ENCODE measurements around the gene RBM33.
A peak's percentile ranks its signal among the peaks of the same experiment; 100 is the strongest.

Gene RBM33

DNA sequence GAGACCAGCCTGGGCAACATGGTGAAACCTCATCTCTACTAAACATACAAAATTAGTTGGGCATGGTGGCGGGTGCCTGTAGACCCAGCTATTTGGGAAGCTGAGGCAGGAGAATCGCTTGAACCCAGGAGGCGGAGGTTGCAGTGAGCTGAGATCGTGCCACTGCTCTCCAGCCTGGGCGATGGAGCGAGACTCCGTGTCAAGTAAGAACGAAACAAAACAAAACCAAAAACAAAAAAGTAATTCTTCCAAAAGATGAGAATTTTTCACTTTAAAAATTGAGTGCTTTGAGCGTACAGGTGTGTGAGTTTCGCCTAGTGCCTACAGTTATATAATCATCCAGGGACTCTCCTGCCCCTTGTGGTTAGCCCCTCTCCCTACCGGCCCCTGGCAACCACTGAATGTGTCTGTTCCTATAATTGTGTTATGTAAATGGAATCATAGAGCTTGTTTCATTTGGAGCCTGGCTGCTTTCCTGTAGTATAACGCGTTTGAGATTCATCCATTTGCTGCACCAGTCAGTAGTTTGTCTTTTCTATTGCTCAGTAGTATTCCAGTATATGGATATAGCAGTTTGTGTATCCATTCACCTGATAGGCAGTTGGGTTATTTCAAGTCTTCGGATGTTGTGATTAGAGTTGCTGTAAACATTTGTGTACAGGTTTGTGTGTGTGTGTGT, 80.0 kb downstream of the RBM33 start:
- peak; percentile 55 for DNase-seq (ENCODE audit: low spot score)

- DNase-seq (ENCODE audit: low spot score): no peak
Measured at GRCh38 chr7:155725006-155725355, 80.5 kb downstream of the RBM33 start.

GRCh38 chr7:155727616-155728015, 83.2 kb downstream of the RBM33 start:
- DNase-seq (ENCODE audit: low spot score): no peak

DNA sequence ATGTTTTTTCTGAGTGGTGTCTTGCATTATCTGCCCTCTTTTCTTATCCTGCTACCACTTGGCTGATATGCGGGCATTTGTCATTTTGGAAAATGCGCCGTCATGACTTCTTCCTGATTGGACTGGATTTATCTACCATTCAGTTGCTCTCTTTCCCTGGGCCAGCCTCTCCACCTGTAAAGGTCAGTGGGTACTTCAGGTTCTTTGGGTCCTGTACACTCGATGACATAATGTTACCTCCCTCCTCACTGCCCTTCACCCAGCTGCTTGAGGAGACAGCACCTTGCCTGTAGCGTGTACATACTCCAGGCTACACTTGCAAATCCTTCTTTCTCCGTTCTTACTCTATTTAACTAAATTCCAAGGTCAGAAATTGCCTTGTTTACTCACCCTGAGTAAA, 83.7 kb downstream of the RBM33 start:
- DNase-seq (ENCODE audit: low spot score): no peak

GRCh38 chr7:155729847-155730246, 85.4 kb downstream of the RBM33 start:
- no peak for DNase-seq (ENCODE audit: low spot score)

DNA sequence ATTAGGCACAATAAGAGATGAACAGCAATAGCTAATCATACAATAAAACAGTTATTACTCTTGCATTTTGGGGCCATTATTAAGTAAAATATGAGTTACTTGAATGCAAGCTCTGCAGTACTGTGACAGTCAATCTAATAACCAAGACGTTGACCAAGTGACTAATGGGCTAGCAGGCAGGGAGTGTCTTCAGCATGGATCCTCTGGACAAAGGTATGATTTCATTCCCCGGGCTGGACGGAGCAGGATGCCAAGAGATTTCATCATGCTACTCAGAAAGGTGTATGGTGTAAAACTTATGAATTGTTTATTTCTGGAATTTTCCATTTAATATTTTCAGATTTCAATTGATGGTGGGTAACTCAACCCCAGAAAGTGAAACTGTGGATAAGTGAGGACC, 86.9 kb downstream of the RBM33 start:
- DNase-seq (ENCODE audit: low spot score): no peak

DNA sequence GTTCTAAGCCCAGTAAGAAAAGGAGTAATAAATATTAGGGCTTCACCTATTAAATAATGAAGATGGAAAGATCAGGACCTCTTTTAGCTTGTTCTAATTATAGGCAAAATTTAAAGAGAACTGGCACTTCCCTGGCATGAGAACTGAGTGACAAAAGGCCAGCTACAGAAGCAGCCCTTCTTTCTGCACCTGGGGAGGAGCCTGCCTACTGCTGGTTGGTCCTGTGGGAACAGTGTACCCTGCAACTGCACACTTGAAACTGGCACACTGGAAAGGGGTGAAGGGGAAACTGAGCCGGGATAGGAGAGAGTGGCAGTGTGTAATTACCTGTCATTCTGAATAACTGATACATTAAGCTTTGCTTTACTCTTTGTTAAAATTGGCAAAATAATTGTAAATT, 87.4 kb downstream of the RBM33 start:
- DNase-seq (ENCODE audit: low spot score): no peak

- DNase-seq (ENCODE audit: low spot score): no peak
Measured at GRCh38 chr7:155732286-155732685, 87.8 kb downstream of the RBM33 start.

DNA sequence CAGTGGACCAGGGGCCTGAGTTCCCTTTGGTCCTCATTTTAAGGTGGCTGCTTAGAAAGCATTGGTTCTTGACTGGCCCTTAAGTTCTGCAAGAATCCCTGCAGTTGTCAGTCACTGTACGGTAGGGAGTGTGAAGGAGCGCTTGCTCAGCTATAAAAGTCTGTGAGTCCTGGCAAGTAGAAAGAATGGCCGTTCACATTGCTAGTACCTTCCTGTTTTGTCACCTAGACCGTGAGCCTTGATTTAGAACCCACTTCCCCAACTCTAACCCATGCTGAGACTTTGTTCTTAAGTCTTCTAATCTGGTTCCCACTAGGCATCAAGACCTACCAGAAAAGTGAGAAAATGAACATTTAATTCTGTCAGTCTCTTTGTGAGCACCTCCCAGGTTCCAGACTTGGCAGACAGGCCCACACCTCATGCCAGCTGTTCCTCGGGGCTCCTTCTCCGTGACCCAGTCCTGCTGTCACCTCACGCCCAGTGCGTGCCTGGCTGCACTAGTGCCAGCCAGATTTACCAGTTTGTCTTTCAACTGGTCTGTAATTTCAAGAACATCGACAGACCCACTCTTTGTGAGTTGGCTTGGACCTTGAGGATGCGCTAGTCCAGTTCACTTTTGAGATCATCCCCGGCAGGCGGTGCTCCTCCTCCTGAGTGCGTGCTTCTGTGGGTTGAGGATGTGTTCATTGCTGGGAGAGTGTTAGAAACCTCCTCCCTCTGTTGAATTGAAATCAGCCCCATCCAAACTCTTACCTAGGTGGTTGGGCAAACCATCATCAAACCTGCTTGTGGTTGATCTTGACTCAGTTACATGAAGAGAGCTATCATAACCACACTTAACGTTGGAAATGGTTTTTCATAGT, 89.4 kb downstream of the RBM33 start:
- DNase-seq (ENCODE audit: low spot score): no peak

DNA sequence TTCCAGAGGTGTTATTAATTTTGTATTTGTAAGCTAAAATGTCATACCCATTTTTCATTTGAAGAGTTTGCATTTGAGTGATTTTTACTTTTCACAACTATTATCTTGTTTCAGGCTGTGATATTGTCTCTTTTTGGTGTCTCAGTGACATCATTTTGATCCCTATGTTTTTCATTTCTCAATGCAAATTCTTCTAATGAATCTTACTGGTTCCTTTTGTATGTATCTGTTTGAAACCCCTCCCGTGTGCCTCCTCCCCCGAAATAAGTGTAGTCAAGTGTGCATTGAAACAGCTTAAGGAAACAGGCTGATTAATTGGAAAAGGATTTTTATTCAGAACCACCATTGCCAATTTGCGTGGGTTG, 90.0 kb downstream of the RBM33 start:
- DNase-seq (ENCODE audit: low spot score): no peak

DNA sequence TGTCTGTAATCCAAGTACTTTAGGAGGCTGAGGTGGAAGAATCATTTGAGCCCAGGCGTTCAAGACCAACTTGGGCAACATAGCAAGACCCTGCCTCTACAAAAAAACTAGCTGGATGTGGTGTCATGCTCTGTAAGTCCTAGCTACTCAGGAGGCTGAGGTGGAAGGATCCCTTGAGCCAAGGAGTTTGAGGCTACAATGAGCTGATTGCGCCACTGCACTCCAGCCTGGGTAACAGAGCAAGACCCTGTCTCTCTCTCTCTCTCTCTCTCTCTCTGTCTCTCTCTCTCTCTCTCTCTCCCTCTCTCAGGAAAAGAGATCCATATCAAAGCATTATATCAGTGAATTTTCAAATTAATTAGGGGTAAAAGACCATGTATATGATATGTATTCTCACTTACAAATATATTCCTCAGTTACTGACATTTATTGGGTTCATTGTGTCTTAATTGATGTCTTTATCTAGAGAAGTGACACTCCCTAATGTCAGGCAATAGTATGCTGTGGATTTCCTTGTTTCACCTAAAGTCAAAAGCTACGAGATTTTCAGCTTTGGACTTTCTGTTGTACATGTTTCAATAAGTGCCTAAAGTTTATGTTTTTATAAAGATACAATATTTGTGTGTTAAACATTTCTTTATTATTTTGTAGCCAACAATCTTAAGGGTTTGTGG, 91.1 kb downstream of the RBM33 start:
- no peak for DNase-seq (ENCODE audit: low spot score)

GRCh38 chr7:155737590-155737989, 93.1 kb downstream of the RBM33 start:
- no peak for DNase-seq (ENCODE audit: low spot score)

GRCh38 chr7:155738104-155738503, 93.6 kb downstream of the RBM33 start:
- no peak for DNase-seq (ENCODE audit: low spot score)

DNA sequence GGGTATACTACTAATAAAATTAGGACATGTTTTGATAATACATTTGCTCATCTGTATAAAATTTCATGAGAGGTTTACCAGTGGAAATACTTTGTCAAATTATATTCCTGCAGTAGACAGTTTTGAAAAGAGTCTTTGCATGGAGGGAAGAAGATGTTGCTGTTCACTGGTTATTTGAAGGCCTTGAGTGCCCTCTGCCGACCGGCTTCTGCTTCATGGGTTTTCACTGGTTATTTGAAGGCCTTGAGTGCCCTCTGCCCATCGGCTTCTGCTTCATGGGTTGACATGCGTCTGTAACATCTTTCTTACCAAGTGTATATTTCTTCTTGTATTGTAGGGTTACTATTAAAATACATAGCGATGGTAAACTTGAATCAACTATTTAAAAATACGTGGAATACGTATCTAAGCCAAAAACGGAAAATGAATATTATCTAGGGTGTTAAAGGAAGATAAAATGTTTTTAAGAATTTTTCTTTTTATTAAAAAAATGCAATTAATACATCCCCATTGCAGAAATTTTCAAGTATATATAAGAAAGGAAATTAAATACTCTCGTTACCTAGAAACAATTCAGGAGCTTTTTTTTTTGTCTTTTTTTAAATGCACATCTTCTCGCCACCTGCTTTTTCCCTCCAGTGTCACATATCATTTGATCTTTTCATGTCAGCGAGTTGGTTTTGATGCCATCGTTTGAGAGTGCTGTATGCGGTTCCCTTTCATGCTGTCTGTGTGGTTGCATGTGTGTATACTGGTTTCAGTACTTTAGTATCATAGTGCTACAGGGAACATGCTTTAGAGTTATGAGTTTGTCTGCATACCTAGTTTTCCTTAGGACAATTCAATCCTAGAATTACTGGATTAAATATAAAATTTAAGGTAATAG, 94.4 kb downstream of the RBM33 start:
- peak; percentile 67 for DNase-seq (ENCODE audit: low spot score)

DNA sequence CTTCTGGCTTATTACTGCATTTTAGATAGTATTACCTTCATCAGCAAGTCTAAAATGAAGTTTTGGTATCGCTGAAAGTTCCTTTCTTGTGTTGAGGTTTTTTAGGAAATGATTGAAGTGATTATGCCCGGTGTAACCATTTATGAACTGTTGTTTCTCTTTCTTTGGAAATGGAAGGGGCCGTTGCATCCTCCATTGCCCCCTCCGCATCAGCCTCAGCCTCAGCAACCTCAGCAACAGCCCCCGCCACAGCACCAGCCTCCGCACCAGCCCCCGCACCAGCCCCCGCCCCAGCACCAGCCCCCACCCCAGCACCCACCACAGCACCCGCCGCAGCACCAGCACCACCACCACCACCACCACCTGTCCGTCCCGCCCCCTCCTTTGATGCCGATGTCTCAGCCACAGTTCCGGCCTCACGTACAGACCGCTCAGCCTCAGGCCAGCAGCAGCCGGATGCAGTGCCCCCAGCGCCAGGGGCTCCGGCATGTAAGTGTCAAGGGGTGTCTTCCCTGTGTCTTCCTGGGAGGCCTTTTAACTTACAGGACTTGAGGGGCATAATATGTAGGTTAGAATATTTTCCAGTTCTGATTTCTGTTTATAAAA, 95.2 kb downstream of the RBM33 start:
- DNase-seq (ENCODE audit: low spot score): no peak

- no peak for DNase-seq (ENCODE audit: low spot score)
Measured at GRCh38 chr7:155741082-155741481, 96.6 kb downstream of the RBM33 start.

DNA sequence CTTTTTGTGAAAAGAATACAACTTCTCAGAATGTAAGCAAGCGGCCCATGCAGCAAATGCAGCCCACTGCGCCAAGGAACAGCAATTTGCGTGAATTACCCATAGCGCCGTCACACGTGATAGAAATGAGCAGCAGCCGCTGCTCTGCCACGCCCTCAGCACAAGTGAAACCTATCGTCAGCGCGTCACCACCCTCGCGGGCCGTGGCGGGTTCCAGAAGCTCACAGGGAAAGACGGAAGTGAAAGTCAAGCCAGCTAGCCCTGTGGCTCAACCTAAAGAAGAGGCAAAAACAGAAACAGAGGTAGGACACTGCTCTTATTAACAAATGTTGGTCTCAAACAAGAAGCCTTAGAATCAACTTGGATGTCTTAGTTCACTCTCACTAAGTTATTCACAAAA, 97.3 kb downstream of the RBM33 start:
- DNase-seq (ENCODE audit: low spot score): no peak

- no peak for DNase-seq (ENCODE audit: low spot score)
Measured at GRCh38 chr7:155743177-155743576, 98.7 kb downstream of the RBM33 start.

GRCh38 chr7:155744971-155745683, 100.7 kb downstream of the RBM33 start:
- no peak for DNase-seq (ENCODE audit: low spot score)

GRCh38 chr7:155745737-155746136, 101.3 kb downstream of the RBM33 start:
- no peak for DNase-seq (ENCODE audit: low spot score)

- DNase-seq (ENCODE audit: low spot score): no peak
Measured at GRCh38 chr7:155746188-155746587, 101.7 kb downstream of the RBM33 start.

Measured in D341Med (cell line).